ENCODE data around the gene IGSF21. TPM values are rescaled to one million over a fixed set of nuclear protein-coding genes. Genes with fewer than 3 reads are reported as not detected.
A peak's percentile ranks its signal among the peaks of the same experiment; 100 is the strongest.

Gene IGSF21
- total and polyA plus RNA-seq, 10 of the 15 experiments (the other 5 are each of a cell fraction or from before 2014, with no cell fraction given) = 0.03 to 0.49 TPM; not detected in 8

GRCh38 chr1:18300376-18300775 is 192.8 kb downstream of the IGSF21 start (continued):
- TF ChIP-seq HSF1 (IDR thresholded peaks at IDR 0.05; ENCODE audit: low read depth, low read length) = no peak
- no peak for TF ChIP-seq BCL11A (IDR thresholded peaks at IDR 0.05; ENCODE audit: low read depth, low read length)
- no peak for TF ChIP-seq ASH2L (IDR thresholded peaks at IDR 0.05; ENCODE audit: borderline replicate concordance, low read depth)
- no peak for TF ChIP-seq IKZF2 (IDR thresholded peaks at IDR 0.05)
- no peak for TF ChIP-seq E4F1 (IDR thresholded peaks at IDR 0.05; ENCODE audit: borderline replicate concordance, partially characterized antibody)

- Histone ChIP-seq H3K4me2 (ENCODE audit: control insufficient read depth, insufficient read depth) (no peak overlapping the region), H3K27ac (ENCODE audit: control insufficient read depth, insufficient read depth) (no peak overlapping the region), H2AFZ (ENCODE audit: control insufficient read depth, low read depth, low read length) (no peak overlapping the region), H4K20me1 (ENCODE audit: control insufficient read depth, insufficient read depth) (no peaks in the 10 kb centered on the region), H3K79me2 (ENCODE audit: control insufficient read depth, insufficient read depth, low read length) (no peaks in the 10 kb centered on the region), H3K27me3 (replicated peaks in 1 of 2; ENCODE audit: control insufficient read depth in 2 of 2, insufficient read depth in 2 of 2, low read length in 1 of 2) (no peaks in the 10 kb centered on the region; a peak in 1 of 4 replicates), H3K9ac (ENCODE audit: control insufficient read depth, insufficient read depth, low read length) (no peak overlapping the region), H3K9me3 (replicated peaks; ENCODE audit: control insufficient read depth, insufficient read depth, low read length) (no peaks in the 10 kb centered on the region), H3K36me3 (ENCODE audit: control insufficient read depth in 2 of 2, insufficient read depth in 2 of 2, low read length in 1 of 2) (no peaks in the 10 kb centered on the region), H3K4me3 (no peak overlapping the region), H3K4me1 (ENCODE audit: control insufficient read depth, insufficient read depth, low read length) (no peaks in the 10 kb centered on the region)
- no TSS peak for BruUV-seq (replicated peaks)
- ChIA-PET POLR2A (no interaction called here), SMC1A (ENCODE audit: uncharacterized antibody, unreplicated experiment) (interaction anchor here (0.5 to 2.1 kb wide), 9 partner anchors 11 to 1210 kb away, joined by 3 to 9 read pairs (median 3); no protein-coding TSS in a partner anchor), RAD21 (ENCODE audit: unreplicated experiment) (interaction anchor here (0.8 to 2.2 kb wide), 9 partner anchors 17 to 641 kb away, joined by 3 to 7 read pairs (median 5); no protein-coding TSS in a partner anchor), CTCF (interaction anchor here (0.6 to 2.7 kb wide), 13 partner anchors 10 to 642 kb away, joined by 3 to 12 read pairs (median 5); no protein-coding TSS in a partner anchor)
- in situ Hi-C loops (cut with MboI) (no loop called here), intact Hi-C loops (cut with micrococcal nuclease; ENCODE audit: unreplicated experiment) (loop anchor here (5.0 kb wide), 3 partner anchors 86 to 381 kb away; no protein-coding TSS in a partner anchor)
- no peak for FAIRE-seq
- 35% methylated on average over 7 of the region's 7 CpGs for WGBS (ENCODE audit: insufficient coverage, insufficient replicate concordance, low lambda C conversion rate, missing lambda C conversion rate)
- no peak for DNase-seq (ENCODE audit: low read depth, low spot score)
- peak; percentile 31; the same call in 1 of the 3 replicates for ATAC-seq
- TF ChIP-seq RAD21 (IDR thresholded peaks at IDR 0.05; ENCODE audit: insufficient read depth, low read depth, low read length) (peak; percentile 68), E2F4 (IDR thresholded peaks at IDR 0.05; ENCODE audit: low read depth, low read length) (no peak), E2F8 (IDR thresholded peaks at IDR 0.05; ENCODE audit: low read depth, partially characterized antibody) (no peak), POU2F2 (IDR thresholded peaks at IDR 0.05; ENCODE audit: borderline replicate concordance, low read depth, low read length) (no peak), TCF7 (IDR thresholded peaks at IDR 0.05; ENCODE audit: borderline replicate concordance) (no peak), SP1 (IDR thresholded peaks at IDR 0.05; ENCODE audit: low read depth, low read length) (no peak), ATF3 (IDR thresholded peaks at IDR 0.05; ENCODE audit: borderline replicate concordance, extremely low read depth, low read depth, low read length) (no peak), PAX5 (IDR thresholded peaks at IDR 0.05; ENCODE audit: borderline replicate concordance, low read depth, low read length) (no peak)
Observed at GRCh38 chr1:18302788-18303413, 195.3 kb downstream of the IGSF21 start.

Data from GM12878 (cell line).